Mesenchymal stem cell (in vitro differentiated cells and primary cell): ENCODE results near the gene SH2D4B.

Experiments
- DNase-seq: peaks from one replicate; pipeline ENCODE4 v3.0.0-alpha.2; 2013
- H2AFZ ChIP-seq: one replicate; pipeline ENCODE4 v1.6.1; 2013; ENCODE audit warnings: low read depth, mild to moderate bottlenecking, control low read depth, inconsistent platforms, low read length, moderate library complexity
- H2AK5ac ChIP-seq: 2 replicates; pipeline ENCODE4 v1.6.1; 2013; ENCODE audit warnings: low read length, moderate library complexity, mild to moderate bottlenecking, inconsistent platforms; ENCODE audit not compliant: severe bottlenecking
- H2BK120ac ChIP-seq: one replicate; pipeline ENCODE4 v1.6.1; 2013; ENCODE audit warnings: low read depth, mild to moderate bottlenecking, inconsistent platforms, low read length, moderate library complexity
- H2BK12ac ChIP-seq, 2 experiments: one replicate each; pipeline ENCODE4 v1.6.1; 2013; ENCODE audit warnings: inconsistent platforms in 2 of 2, low read length in 2 of 2, mild to moderate bottlenecking in 2 of 2, moderate library complexity in 2 of 2, control low read depth in 1 of 2
- H2BK15ac ChIP-seq: one replicate; pipeline ENCODE4 v1.6.1; 2013; ENCODE audit warnings: mild to moderate bottlenecking, low read depth, inconsistent platforms; ENCODE audit not compliant: poor library complexity, severe bottlenecking
- H2BK5ac ChIP-seq: 2 replicates; pipeline ENCODE4 v1.6.1; 2013; ENCODE audit warnings: low read depth, mild to moderate bottlenecking, low read length, control low read depth, inconsistent platforms; ENCODE audit not compliant: poor library complexity, severe bottlenecking
- H3K14ac ChIP-seq, 2 experiments: one replicate each; pipeline ENCODE4 v1.6.1; 2013; ENCODE audit warnings: inconsistent platforms in 2 of 2, low read length in 2 of 2, control low read depth in 1 of 2, mild to moderate bottlenecking in 1 of 2, moderate library complexity in 1 of 2
- H3K18ac ChIP-seq, 2 experiments: one replicate each; pipeline ENCODE4 v1.6.1; 2013; ENCODE audit warnings: inconsistent platforms in 2 of 2, low read length in 2 of 2, control low read depth in 1 of 2, low read depth in 1 of 2, mild to moderate bottlenecking in 1 of 2
- H3K23ac ChIP-seq, 2 experiments: one replicate each; pipeline ENCODE4 v1.6.1; 2013; ENCODE audit warnings: inconsistent platforms in 2 of 2, low read length in 2 of 2, mild to moderate bottlenecking in 2 of 2, moderate library complexity in 2 of 2, control low read depth in 1 of 2
- H3K27ac ChIP-seq: 2 replicates; pipeline ENCODE4 v1.5.1; 2013; ENCODE audit warnings: mild to moderate bottlenecking, moderate library complexity, low read length, control low read depth, inconsistent platforms; ENCODE audit not compliant: poor library complexity, severe bottlenecking
- H3K27me3 ChIP-seq, 2 experiments: 2 replicates each; pipeline versions ENCODE4 v1.6.1 to v1.7.0; 2013; ENCODE audit warnings: low read length in 2 of 2, mild to moderate bottlenecking in 2 of 2, moderate library complexity in 2 of 2, control low read depth in 1 of 2, inconsistent platforms in 1 of 2; ENCODE audit not compliant: control insufficient read depth in 1 of 2, insufficient read depth in 1 of 2
- H3K36me3 ChIP-seq, 2 experiments: 2 replicates each; pipeline versions ENCODE4 v1.6.1 to v1.7.0; 2013; ENCODE audit warnings: low read length in 2 of 2, control low read depth in 1 of 2, inconsistent platforms in 1 of 2, low read depth in 1 of 2, mild to moderate bottlenecking in 1 of 2; ENCODE audit not compliant: insufficient read depth in 2 of 2, control insufficient read depth in 1 of 2
- H3K4ac ChIP-seq, 2 experiments: one replicate each; pipeline ENCODE4 v1.6.1; 2013; ENCODE audit warnings: inconsistent platforms in 2 of 2, low read length in 2 of 2, mild to moderate bottlenecking in 2 of 2, moderate library complexity in 2 of 2, control low read depth in 1 of 2, low read depth in 1 of 2
- H3K4me1 ChIP-seq: 2 replicates; pipeline ENCODE4 v1.6.1; 2013; ENCODE audit warnings: low read depth, low read length, control low read depth; ENCODE audit not compliant: control insufficient read depth, insufficient read depth
- H3K4me2 ChIP-seq: 2 replicates; pipeline ENCODE4 v1.6.1; 2013; ENCODE audit warnings: low read length, mild to moderate bottlenecking, inconsistent platforms; ENCODE audit not compliant: poor library complexity, severe bottlenecking
- H3K4me3 ChIP-seq, 2 experiments: 2 replicates each; pipeline versions ENCODE4 v1.5.1 to v1.7.0; 2013; ENCODE audit warnings: low read length in 2 of 2, mild to moderate bottlenecking in 2 of 2, control low read depth in 1 of 2, low read depth in 1 of 2; ENCODE audit not compliant: insufficient read depth in 1 of 2
- H3K79me1 ChIP-seq: replicated peaks from 2 replicates; pipeline ENCODE4 v1.6.1; 2013; ENCODE audit warnings: mild to moderate bottlenecking, control low read depth, low read length, inconsistent platforms; ENCODE audit not compliant: poor library complexity, severe bottlenecking
- H3K9ac ChIP-seq: 2 replicates; pipeline ENCODE4 v1.7.0; 2013; ENCODE audit warnings: mild to moderate bottlenecking, low read length, moderate library complexity
- H3K9me3 ChIP-seq: 2 replicates; pipeline ENCODE4 v1.7.0; 2013; ENCODE audit warnings: mild to moderate bottlenecking, low read length; ENCODE audit not compliant: control insufficient read depth
- H4K8ac ChIP-seq: one replicate; pipeline ENCODE4 v1.6.1; 2013; ENCODE audit warnings: inconsistent platforms, mild to moderate bottlenecking, low read length, moderate library complexity
- H4K91ac ChIP-seq: one replicate; pipeline ENCODE4 v1.6.1; 2013; ENCODE audit warnings: mild to moderate bottlenecking, low read length, inconsistent platforms
- WGBS: methylation state at CpG from one replicate; pipeline ENCODE4 v1.1.7; 2013; ENCODE audit warnings: mixed read lengths; 5-methylcytosine and 5-hydroxymethylcytosine counted together

The SH2D4B gene

DNA sequence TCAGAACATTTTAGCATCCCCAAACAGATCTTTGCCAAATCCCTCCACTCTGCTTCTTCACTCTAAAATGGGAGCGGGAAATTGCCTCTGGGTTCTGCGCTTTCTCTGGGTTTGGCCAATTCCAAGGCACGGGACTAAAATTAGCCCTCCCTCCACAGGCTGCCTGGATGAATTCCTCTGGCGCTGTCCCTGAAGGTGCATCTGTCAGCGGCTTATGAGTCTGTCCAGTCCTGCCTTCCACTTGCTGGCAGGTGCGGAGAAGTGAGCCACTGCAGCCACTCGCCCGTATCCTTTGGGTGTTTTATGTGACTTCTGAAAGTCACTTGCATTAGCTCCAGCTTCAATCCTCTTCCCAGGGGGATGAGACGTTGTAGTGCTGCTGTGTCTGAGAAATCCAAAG lies 121.6 kb downstream of the SH2D4B start:
- Histone ChIP-seq H2BK5ac (no peak overlapping the region), H3K18ac (no peak overlapping the region), H3K27ac (no peak overlapping the region), H3K23ac (no peak overlapping the region), H3K27me3 (peaks cover 8 to 10% of the 10 kb centered on the region in 2 experiments), H2AFZ (no peak overlapping the region), H3K36me3 (no peaks in the 10 kb centered on the region), H3K4me2 (no peak overlapping the region), H3K9me3 (peaks cover 37% of the 10 kb centered on the region), H3K4me1 (no peaks in the 10 kb centered on the region), H3K79me1 (no peaks in the 10 kb centered on the region), H4K8ac (no peak overlapping the region), H3K14ac (no peak overlapping the region), H2BK12ac (no peak overlapping the region), H3K4ac (no peak overlapping the region), H3K4me3 (no peak overlapping the region), H2AK5ac (no peak overlapping the region), H2BK120ac (no peak overlapping the region), H4K91ac (no peak overlapping the region), H3K9ac (no peak overlapping the region), H2BK15ac (no peak overlapping the region)
- WGBS = 92% methylated on average over 7 of the region's 9 CpGs
- no peak for DNase-seq

DNA sequence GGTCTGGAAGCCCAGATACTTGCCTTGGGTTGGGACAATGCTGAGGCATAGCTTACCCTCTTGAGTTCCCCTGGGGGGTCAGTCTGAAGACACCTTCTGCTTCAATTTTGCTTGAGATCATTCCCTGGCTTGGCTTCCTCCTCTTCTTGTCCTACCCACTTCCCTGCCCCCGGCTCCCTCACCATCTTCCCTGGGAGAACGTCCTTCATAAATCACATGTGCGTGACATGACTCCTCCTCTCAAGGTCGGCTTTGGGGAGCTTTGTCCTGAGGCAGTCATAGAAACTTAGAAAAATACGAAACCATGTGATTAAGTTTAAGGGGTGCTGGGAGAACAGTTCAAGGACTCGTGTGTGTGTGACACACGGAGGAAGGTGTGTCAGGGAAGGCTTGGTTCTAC lies 122.6 kb downstream of the SH2D4B start:
- WGBS = 89% methylated on average over 7 of the region's 7 CpGs
- Histone ChIP-seq H3K23ac (no peak overlapping the region), H2BK120ac (no peak overlapping the region), H3K27ac (no peak overlapping the region), H3K4ac (no peak overlapping the region), H2AFZ (no peak overlapping the region), H4K91ac (no peak overlapping the region), H2AK5ac (no peak overlapping the region), H3K9me3 (peaks cover 27% of the 10 kb centered on the region), H3K36me3 (no peaks in the 10 kb centered on the region), H2BK15ac (no peak overlapping the region), H3K18ac (no peak overlapping the region), H2BK12ac (no peak overlapping the region), H2BK5ac (no peak overlapping the region), H3K9ac (no peak overlapping the region), H3K4me2 (no peak overlapping the region), H3K79me1 (no peaks in the 10 kb centered on the region), H3K4me3 (no peak overlapping the region), H3K4me1 (no peaks in the 10 kb centered on the region), H3K14ac (no peak overlapping the region), H3K27me3 (peaks cover 8 to 10% of the 10 kb centered on the region in 2 experiments), H4K8ac (no peak overlapping the region)
- DNase-seq = no peak

DNA sequence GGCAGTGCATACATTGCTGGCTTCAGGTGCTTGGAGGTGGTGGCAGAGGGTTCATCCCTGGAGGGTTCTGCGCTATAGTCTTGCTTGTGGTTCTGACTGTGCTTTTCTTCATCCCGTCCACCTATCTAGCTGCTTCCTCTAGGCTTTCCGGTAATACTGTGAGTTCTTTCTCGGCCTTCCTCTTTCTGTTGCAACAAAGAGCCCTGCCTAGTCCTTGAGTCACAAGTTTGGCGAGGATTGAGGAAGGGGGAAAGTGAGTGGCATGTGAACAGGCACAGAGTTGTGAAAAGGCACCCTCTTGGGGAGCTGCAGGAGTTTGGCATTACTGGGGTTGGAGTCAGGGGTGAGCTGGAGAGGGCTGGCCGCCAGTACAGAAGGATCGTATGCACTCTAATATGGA lies 123.0 kb downstream of the SH2D4B start:
- Histone ChIP-seq H3K79me1 (no peaks in the 10 kb centered on the region), H3K18ac (no peak overlapping the region), H3K27ac (no peak overlapping the region)

DNA sequence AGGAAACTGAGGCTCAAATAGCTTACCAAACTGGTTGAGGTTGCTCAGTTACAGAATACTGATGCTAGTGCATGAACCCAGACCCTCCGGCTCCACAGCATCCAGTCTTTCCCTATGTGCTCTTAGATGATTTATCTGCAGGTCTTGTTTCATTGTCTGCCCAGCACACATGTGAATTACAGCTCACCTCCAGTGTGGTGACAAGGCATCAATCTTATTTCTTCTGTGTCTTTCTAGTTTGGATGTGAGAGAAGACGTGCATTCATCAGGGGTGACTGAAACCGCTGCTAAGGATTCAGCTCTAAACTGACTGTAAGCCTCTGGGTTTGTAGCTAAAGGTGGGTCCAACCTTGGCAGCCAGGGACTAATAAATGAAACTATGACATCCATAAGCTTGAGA lies 123.8 kb downstream of the SH2D4B start:
- no peak overlapping the region for H3K23ac ChIP-seq
- H2BK12ac ChIP-seq = no peak overlapping the region
- H2AK5ac ChIP-seq = no peak overlapping the region
- no peak overlapping the region for H3K9ac ChIP-seq
- no peak overlapping the region for H3K18ac ChIP-seq
- no peak for DNase-seq
- no peaks in the 10 kb centered on the region for H3K36me3 ChIP-seq
- H3K27ac ChIP-seq = no peak overlapping the region
- no peak overlapping the region for H2AFZ ChIP-seq
- H3K9me3 ChIP-seq = peaks cover 15% of the 10 kb centered on the region
- no peak overlapping the region for H4K91ac ChIP-seq
- no peak overlapping the region for H3K4ac ChIP-seq
- H3K4me3 ChIP-seq = no peak overlapping the region
- H3K4me2 ChIP-seq = no peak overlapping the region
- no peak overlapping the region for H3K14ac ChIP-seq
- peaks cover 10 to 15% of the 10 kb centered on the region in 2 experiments for H3K27me3 ChIP-seq
- no peak overlapping the region for H2BK5ac ChIP-seq
- H4K8ac ChIP-seq = no peak overlapping the region
- WGBS = 78% methylated on average over 3 of the region's 3 CpGs
- no peak overlapping the region for H2BK15ac ChIP-seq
- H2BK120ac ChIP-seq = no peak overlapping the region
- no peaks in the 10 kb centered on the region for H3K79me1 ChIP-seq
- no peaks in the 10 kb centered on the region for H3K4me1 ChIP-seq

More for the DNA sequence above, 123.0 kb downstream of the SH2D4B start:
- Histone ChIP-seq H3K36me3 (no peaks in the 10 kb centered on the region), H3K27me3 (peaks cover 8 to 10% of the 10 kb centered on the region in 2 experiments), H3K4ac (no peak overlapping the region), H3K9me3 (peaks cover 23% of the 10 kb centered on the region), H3K14ac (no peak overlapping the region), H3K4me3 (no peak overlapping the region), H3K9ac (no peak overlapping the region), H4K8ac (no peak overlapping the region), H3K4me1 (no peaks in the 10 kb centered on the region), H2BK5ac (no peak overlapping the region), H2BK12ac (no peak overlapping the region), H3K23ac (no peak overlapping the region), H2BK15ac (no peak overlapping the region), H2BK120ac (no peak overlapping the region), H4K91ac (no peak overlapping the region), H3K4me2 (no peak overlapping the region), H2AK5ac (no peak overlapping the region), H2AFZ (no peak overlapping the region)
- 93% methylated on average over 5 of the region's 7 CpGs for WGBS
- no peak for DNase-seq
